Endothelial cell of umbilical vein (primary cell): ENCODE results near the gene KANK2. TPM values are rescaled to one million over a fixed set of nuclear protein-coding genes. Genes with fewer than 3 reads are reported as not detected.

ENCODE experiments used
- BruUV-seq: library from RNA; stranded (reverse); fragments of 400-500 nt; replicated peaks from 2 replicates; lab custom pipeline; 2021; lab: Mats Ljungman, UMichigan
- CTCF ChIA-PET: fragments of 300-600, 350-600 bp; sonication (Branson Sonifier 250); formaldehyde crosslinking; loops from one replicate; lab custom pipeline; 2021; ENCODE audit warnings: antibody characterized with exemption, inconsistent platforms; lab: Charles Lee
- POLR2A ChIA-PET: fragments of 300-600, 350-600 bp; sonication (Branson Sonifier 250); formaldehyde crosslinking; loops from one replicate; lab custom pipeline; 2021; ENCODE audit warnings: antibody characterized with exemption, inconsistent platforms; lab: Charles Lee
- DNase-seq: peaks from one replicate; pipeline ENCODE4 v3.0.0-alpha.2; 2011; ENCODE audit warnings: low read depth, low spot score
- FAIRE-seq: peaks from 2 replicates; lab custom pipeline; 2011; peaks lifted over from hg19 to GRCh38; lab: Jason Lieb, UNC
- H2AFZ ChIP-seq: 2 replicates; pipeline ENCODE4 v1.6.0; 2012; ENCODE audit warnings: low read depth, low read length, control low read depth, inconsistent platforms
- H3K27ac ChIP-seq: 2 replicates; pipeline ENCODE4 v1.5.1; 2011; ENCODE audit warnings: low read depth, mild to moderate bottlenecking, control low read depth, low read length, moderate library complexity; ENCODE audit not compliant: insufficient read depth
- H3K27me3 ChIP-seq, 2 experiments: 2 replicates each; pipeline versions ENCODE4 v1.6.0 to v1.6.1; 2011; ENCODE audit warnings: low read length in 2 of 2, mixed read lengths in 1 of 2; ENCODE audit not compliant: control insufficient read depth in 2 of 2, insufficient read depth in 2 of 2
- H3K36me3 ChIP-seq, 2 experiments: 2 replicates in 1 of 2; 3 replicates in 1 of 2; pipeline ENCODE4 v1.5.1; 2011; ENCODE audit warnings: low read length in 2 of 2, mild to moderate bottlenecking in 1 of 2, moderate library complexity in 1 of 2; ENCODE audit not compliant: control insufficient read depth in 2 of 2, insufficient read depth in 2 of 2; ENCODE audit errors: extremely low read depth in 1 of 2
- H3K4me1 ChIP-seq: 3 replicates; pipeline ENCODE4 v1.5.1; 2011; ENCODE audit warnings: mild to moderate bottlenecking, low read length; ENCODE audit not compliant: control insufficient read depth, insufficient read depth; ENCODE audit errors: extremely low read depth
- H3K4me2 ChIP-seq: 2 replicates; pipeline ENCODE4 v1.6.1; 2011; ENCODE audit warnings: low read length, control low read depth, mixed read lengths; ENCODE audit not compliant: insufficient read depth
- H3K4me3 ChIP-seq, 3 experiments: fragments of 200-600 bp in 1 of 3; sonication (generic), shearing (Covaris generic) in 1 of 3; replicated peaks in 1 of 3; 2 replicates each; pipeline ENCODE4 v1.5.1; 2011 to 2016; ENCODE audit warnings: control low read depth in 3 of 3, low read length in 3 of 3, mild to moderate bottlenecking in 2 of 3, inconsistent platforms in 1 of 3, low read depth in 1 of 3, moderate library complexity in 1 of 3; ENCODE audit not compliant: insufficient read depth in 1 of 3
- H3K79me2 ChIP-seq: 2 replicates; pipeline ENCODE4 v1.6.0; 2012; ENCODE audit warnings: low read length, inconsistent platforms; ENCODE audit not compliant: control insufficient read depth, insufficient read depth
- H3K9ac ChIP-seq: replicated peaks from 2 replicates; pipeline ENCODE3; 2011; ENCODE audit warnings: low read length, control low read depth; ENCODE audit not compliant: insufficient read depth; ENCODE audit errors: extremely low read depth
- H3K9me1 ChIP-seq: replicated peaks from 3 replicates; pipeline ENCODE4 v1.6.0; 2011; ENCODE audit warnings: mild to moderate bottlenecking, low read length; ENCODE audit not compliant: control insufficient read depth, insufficient read depth; ENCODE audit errors: extremely low read depth
- H3K9me3 ChIP-seq: replicated peaks from 2 replicates; pipeline ENCODE4 v1.5.1; 2012; ENCODE audit warnings: low read length, inconsistent platforms; ENCODE audit not compliant: control insufficient read depth, insufficient read depth
- H4K20me1 ChIP-seq: replicated peaks from 2 replicates; pipeline ENCODE3; 2011; ENCODE audit warnings: mild to moderate bottlenecking, low read length; ENCODE audit not compliant: control insufficient read depth, insufficient read depth; ENCODE audit errors: extremely low read depth
- FOS ChIP-seq: IDR thresholded peaks from 2 replicates; pipeline ENCODE4 v1.6.1; 2011; ENCODE audit warnings: mild to moderate bottlenecking, low read length, moderate library complexity, borderline replicate concordance; ENCODE audit not compliant: insufficient read depth
- GATA2 ChIP-seq: IDR thresholded peaks from 2 replicates; pipeline ENCODE4 v1.7.0; 2011; ENCODE audit warnings: low read depth, mild to moderate bottlenecking, moderate library complexity, mixed read lengths, low read length; ENCODE audit not compliant: insufficient read length, insufficient read depth
- JUN ChIP-seq: IDR thresholded peaks from 2 replicates; pipeline ENCODE4 v1.6.1; 2011; ENCODE audit warnings: borderline replicate concordance, low read depth; ENCODE audit not compliant: insufficient read length, insufficient read depth
- POLR2A ChIP-seq: IDR thresholded peaks from 2 replicates; pipeline ENCODE4 v1.6.1; 2012; ENCODE audit warnings: low read depth, mild to moderate bottlenecking, control low read depth, low read length
- POLR2AphosphoS5 ChIP-seq: IDR thresholded peaks from 2 replicates; pipeline ENCODE4 v1.6.1; 2012; ENCODE audit warnings: low read depth, mild to moderate bottlenecking, control low read depth, low read length, moderate library complexity; ENCODE audit not compliant: insufficient read depth
- dilution Hi-C: fragments of 300-500 bp; cut with MboI; formaldehyde crosslinking; loops from one replicate; pipeline ENCODE4 v1.15.0; 2019; ENCODE audit warnings: low sequenced_read_pairs; ENCODE audit not compliant: extremely low pct_ligation_motif_present
- intact Hi-C: fragments of 100-400 bp; cut with micrococcal nuclease; formaldehyde crosslinking; loops from one replicate; pipeline ENCODE4 v1.10.0; 2022
- polyA plus RNA-seq, 4 experiments: library from polyadenylated mRNA; depleted of rRNA in 3 of 4; stranded (reverse) in 3 of 4; unstranded in 1 of 4; fragments of >200 nt; gene quantifications; 2 replicates each; pipeline versions ENCODE4 v1.2.1 to v1.2.3, GENCODE V29; 2011 to 2012; ENCODE audit warnings: missing spikeins in 1 of 4
- total RNA-seq: library from RNA; stranded (reverse); gene quantifications from 2 replicates; pipeline ENCODE4 v1.2.3, GENCODE V29; 2021
- TF ChIP-seq, protein P1 (sequence below), 2 donors: IDR thresholded peaks; 1 replicate in 1 of 2; 2 replicates in 1 of 2; pipeline ENCODE4 v1.5.1; 2011; ENCODE audit warnings: low read length in 2 of 2, mild to moderate bottlenecking in 2 of 2, moderate library complexity in 2 of 2, control low read depth in 1 of 2, inconsistent platforms in 1 of 2, low read depth in 1 of 2; ENCODE audit not compliant: insufficient read depth in 1 of 2; ENCODE audit errors: extremely low read depth in 1 of 2

The KANK2 gene
- total and polyA plus RNA-seq, 2 donors (not counting 3 experiments of a cell fraction or from before 2014, with no cell fraction given): 41.7 to 77.9 TPM

DNA sequence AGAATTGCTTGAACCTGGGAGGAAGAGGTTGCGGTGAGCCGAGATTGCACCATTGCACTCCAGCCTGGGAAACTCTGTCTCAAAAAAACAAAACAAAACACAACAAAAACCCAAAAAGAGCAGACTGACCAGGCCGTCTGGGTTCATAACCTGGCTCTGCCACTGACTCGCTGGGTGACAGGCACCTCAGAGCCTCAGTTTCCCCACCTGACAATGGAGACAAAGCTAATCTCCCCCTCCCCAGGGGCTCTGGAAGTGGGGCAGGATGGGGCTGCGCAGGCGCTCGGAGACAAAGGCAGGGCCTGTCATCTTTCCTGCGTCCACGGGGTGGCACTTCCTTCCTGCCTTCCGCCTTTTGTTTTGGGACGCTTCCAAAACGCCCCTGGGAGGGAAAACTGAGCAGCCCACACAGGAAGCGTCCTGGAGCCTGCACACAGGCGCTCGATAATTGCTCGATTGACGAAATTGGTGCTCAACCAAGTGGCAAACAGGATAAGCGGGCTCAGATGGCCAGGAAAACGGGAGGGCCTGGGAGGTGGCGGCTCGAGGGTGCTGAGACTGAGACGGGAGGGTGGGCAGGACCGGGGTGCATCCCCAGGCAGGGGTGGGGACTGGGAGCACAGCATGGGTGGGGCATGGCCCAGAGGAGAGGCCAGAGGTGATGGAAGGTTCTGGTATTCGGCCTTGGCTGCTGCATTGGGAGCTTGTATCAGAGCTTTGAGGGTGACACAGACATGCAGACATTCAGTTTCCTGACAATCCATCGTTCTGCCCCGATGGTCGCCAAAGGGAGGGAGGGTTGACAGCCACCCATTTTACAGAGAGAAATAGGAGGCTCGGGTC is 59.6 kb downstream of the KANK2 start:
- Histone ChIP-seq H3K4me1 (peaks cover 36% of the 10 kb centered on the region), H3K36me3 (peaks cover under 1 to 5% of the 10 kb centered on the region in 2 experiments), H2AFZ (no peak overlapping the region), H3K9me1 (no peaks in the 10 kb centered on the region), H3K27me3 (no peaks in the 10 kb centered on the region), H3K4me3 (no peak overlapping the region), H3K9ac (no peak overlapping the region), H4K20me1 (no peaks in the 10 kb centered on the region), H3K4me2 (no peak overlapping the region), H3K9me3 (no peaks in the 10 kb centered on the region), H3K27ac (peak overlapping the region; percentile 22), H3K79me2 (no peaks in the 10 kb centered on the region)
- dilution Hi-C loops: no loop called here
- intact Hi-C loops: loop anchor here (1.0 to 2.0 kb wide), 3 partner anchors 17 to 66 kb away; partner anchors contain the start of gene SPC24
- DNase-seq (peak; percentile 53), FAIRE-seq (peak; percentile 96)
- POLR2A ChIA-PET: no interaction called here
- CTCF ChIA-PET: interaction anchor here (1.0 to 2.9 kb wide), 10 partner anchors 12 to 102 kb away, joined by 3 to 10 read pairs (median 6); partner anchors contain the start of gene KANK2
- TF ChIP-seq POLR2A: peak; percentile 17
- TF ChIP-seq, protein P1, sequence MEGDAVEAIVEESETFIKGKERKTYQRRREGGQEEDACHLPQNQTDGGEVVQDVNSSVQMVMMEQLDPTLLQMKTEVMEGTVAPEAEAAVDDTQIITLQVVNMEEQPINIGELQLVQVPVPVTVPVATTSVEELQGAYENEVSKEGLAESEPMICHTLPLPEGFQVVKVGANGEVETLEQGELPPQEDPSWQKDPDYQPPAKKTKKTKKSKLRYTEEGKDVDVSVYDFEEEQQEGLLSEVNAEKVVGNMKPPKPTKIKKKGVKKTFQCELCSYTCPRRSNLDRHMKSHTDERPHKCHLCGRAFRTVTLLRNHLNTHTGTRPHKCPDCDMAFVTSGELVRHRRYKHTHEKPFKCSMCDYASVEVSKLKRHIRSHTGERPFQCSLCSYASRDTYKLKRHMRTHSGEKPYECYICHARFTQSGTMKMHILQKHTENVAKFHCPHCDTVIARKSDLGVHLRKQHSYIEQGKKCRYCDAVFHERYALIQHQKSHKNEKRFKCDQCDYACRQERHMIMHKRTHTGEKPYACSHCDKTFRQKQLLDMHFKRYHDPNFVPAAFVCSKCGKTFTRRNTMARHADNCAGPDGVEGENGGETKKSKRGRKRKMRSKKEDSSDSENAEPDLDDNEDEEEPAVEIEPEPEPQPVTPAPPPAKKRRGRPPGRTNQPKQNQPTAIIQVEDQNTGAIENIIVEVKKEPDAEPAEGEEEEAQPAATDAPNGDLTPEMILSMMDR (IDR thresholded peaks at IDR 0.05; ENCODE audit: extremely low read depth in 1 of 2, insufficient read depth in 1 of 2, low read depth in 1 of 2, low read length in 2 of 2): peak; percentile 28 to 43
- peak; percentile 63 for TF ChIP-seq POLR2AphosphoS5
- TF ChIP-seq GATA2: no peak
- TF ChIP-seq FOS: peak; percentile 38
- TF ChIP-seq JUN: peak; percentile 11
- no TSS peak for BruUV-seq
